Nephron progenitor cell (in vitro differentiated cells): ENCODE data around the gene CSTF3.

Source experiments
- DNase-seq: peaks from one replicate; pipeline ENCODE4 v3.0.0; 2021
- H3K27ac Mint-ChIP-seq: 2 replicates; pipeline ENCODE4 v1.8.0; 2021; ENCODE audit warnings: mild to moderate bottlenecking, moderate library complexity, mixed read lengths
- H3K27me3 Mint-ChIP-seq: 2 replicates; pipeline ENCODE4 v1.8.0; 2021; ENCODE audit warnings: mild to moderate bottlenecking, low read depth, mixed read lengths; ENCODE audit not compliant: poor library complexity
- H3K36me3 Mint-ChIP-seq: 2 replicates; pipeline ENCODE4 v1.8.0; 2021; ENCODE audit warnings: low read depth, mixed read lengths
- H3K4me1 Mint-ChIP-seq: 2 replicates; pipeline ENCODE4 v1.8.0; 2021; ENCODE audit warnings: mixed read lengths
- H3K4me3 Mint-ChIP-seq: 2 replicates; pipeline ENCODE4 v1.8.0; 2021; ENCODE audit warnings: mild to moderate bottlenecking, moderate library complexity, mixed read lengths
- H3K9me3 Mint-ChIP-seq: 2 replicates; pipeline ENCODE4 v1.8.0; 2021; ENCODE audit warnings: mild to moderate bottlenecking, moderate library complexity, mixed read lengths
- CTCF ChIP-seq: fragments of 200-600 bp; sonication (generic); IDR thresholded peaks from 2 replicates; pipeline ENCODE4 v1.5.0; 2021; ENCODE audit warnings: antibody characterized with exemption

Gene CSTF3

DNA sequence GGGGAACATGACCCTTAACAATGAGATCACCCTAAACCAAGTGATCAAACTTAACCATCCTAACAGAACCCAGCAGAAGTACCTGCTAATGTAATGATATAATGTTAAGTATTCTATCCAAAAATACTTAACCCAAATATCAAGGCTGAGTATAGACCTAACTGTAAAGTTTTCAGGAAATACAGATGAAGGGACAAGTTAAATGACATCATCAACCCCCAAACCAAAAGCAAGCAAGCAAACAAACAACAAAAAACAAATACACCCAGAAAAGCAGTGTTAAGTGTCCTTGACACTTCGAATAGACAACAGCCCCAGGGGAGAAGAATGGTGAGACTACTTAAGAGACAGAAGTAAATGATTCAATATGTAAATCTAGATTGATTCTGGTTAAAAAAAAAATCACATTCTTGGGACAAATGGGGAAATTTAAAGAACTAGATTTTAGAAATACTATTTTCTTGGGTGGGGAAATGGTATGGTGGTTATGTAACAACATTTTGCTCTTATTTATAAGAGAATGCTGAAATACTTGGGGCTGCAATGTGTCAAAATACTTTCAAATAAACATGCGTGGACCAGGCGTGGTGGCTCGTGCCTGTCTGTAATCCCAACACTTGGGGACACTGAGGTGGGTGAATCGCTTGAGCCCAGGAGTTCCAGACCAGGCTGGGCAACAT lies 2.5 kb downstream of the CSTF3 start:
- DNase-seq, result no peak
- peaks cover 40% of the 10 kb centered on the region for H3K4me1 Mint-ChIP-seq
- peaks cover 78% of the 10 kb centered on the region for H3K36me3 Mint-ChIP-seq
- H3K27me3 Mint-ChIP-seq, result no peaks in the 10 kb centered on the region
- H3K27ac Mint-ChIP-seq, result peak overlapping the region; percentile 63
- peaks cover 65% of the 10 kb centered on the region for H3K9me3 Mint-ChIP-seq
- TF ChIP-seq CTCF, result no peak
- H3K4me3 Mint-ChIP-seq, result peak overlapping the region; percentile 98

- no peak for TF ChIP-seq CTCF
- Mint-ChIP-seq H3K27ac (no peak overlapping the region), H3K27me3 (no peaks in the 10 kb centered on the region), H3K9me3 (peaks cover 65% of the 10 kb centered on the region), H3K4me1 (peaks cover 35% of the 10 kb centered on the region), H3K4me3 (peak overlapping the region; percentile 98), H3K36me3 (peaks cover 86% of the 10 kb centered on the region)
- DNase-seq, result no peak
Observed at GRCh38 chr11:33157103-33158027, 3.9 kb downstream of the CSTF3 start.

DNA sequence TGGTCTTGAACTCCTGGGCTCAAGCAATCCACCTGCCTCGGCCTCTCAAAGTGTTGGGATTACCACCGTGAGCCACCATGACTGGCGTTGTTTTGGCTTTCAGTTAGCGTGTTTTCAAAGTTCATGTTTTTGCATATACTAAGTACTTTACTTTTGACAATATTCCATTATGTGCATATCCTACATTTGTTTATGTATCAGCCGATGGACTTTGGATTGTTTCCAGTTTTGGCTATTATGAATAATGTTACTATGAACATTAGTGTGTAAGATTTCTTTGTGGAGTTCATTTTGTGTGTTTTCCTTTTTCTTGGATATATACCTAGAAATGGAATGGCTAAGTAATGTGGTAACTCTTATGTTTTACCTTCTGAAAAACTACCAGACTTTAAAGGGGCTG lies 9.9 kb downstream of the CSTF3 start:
- no peak for TF ChIP-seq CTCF
- H3K27me3 Mint-ChIP-seq, result no peaks in the 10 kb centered on the region
- no peak overlapping the region for H3K4me3 Mint-ChIP-seq
- no peak overlapping the region for H3K27ac Mint-ChIP-seq
- H3K9me3 Mint-ChIP-seq, result peaks cover 46% of the 10 kb centered on the region
- H3K36me3 Mint-ChIP-seq, result peaks cover 90% of the 10 kb centered on the region
- no peak for DNase-seq
- H3K4me1 Mint-ChIP-seq, result no peaks in the 10 kb centered on the region

DNA sequence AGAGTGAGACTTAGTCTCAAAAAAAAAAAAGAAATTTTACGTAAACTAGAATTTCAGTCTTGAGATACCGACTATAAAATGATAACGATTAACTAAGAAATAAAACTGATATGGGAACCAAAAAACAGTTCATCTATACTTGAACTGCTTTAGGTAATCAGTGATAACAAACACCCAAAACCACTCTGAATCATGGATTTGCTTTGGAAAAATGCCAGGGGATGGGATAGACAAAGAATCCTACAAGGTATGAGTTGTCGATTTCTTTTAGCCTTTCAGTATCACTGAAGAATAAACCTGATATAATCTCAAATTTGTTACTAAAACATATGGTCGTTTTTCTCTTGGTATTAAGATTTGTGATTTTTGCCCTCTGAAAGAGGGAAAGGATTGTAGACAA lies 13.7 kb downstream of the CSTF3 start:
- TF ChIP-seq CTCF, result no peak
- DNase-seq, result no peak
- Mint-ChIP-seq H3K27ac (no peak overlapping the region), H3K27me3 (no peaks in the 10 kb centered on the region), H3K4me1 (no peaks in the 10 kb centered on the region), H3K36me3 (peaks cover 86% of the 10 kb centered on the region), H3K9me3 (peaks cover 14% of the 10 kb centered on the region), H3K4me3 (no peak overlapping the region)

GRCh38 chr11:33135768-33136443 lies 25.4 kb downstream of the CSTF3 start:
- H3K27ac Mint-ChIP-seq, result peak overlapping the region; percentile 12
- no peak for TF ChIP-seq CTCF
- no peak for DNase-seq
- H3K9me3 Mint-ChIP-seq, result no peaks in the 10 kb centered on the region
- no peak overlapping the region for H3K4me3 Mint-ChIP-seq
- peaks cover 31% of the 10 kb centered on the region for H3K36me3 Mint-ChIP-seq
- no peaks in the 10 kb centered on the region for H3K27me3 Mint-ChIP-seq
- H3K4me1 Mint-ChIP-seq, result no peaks in the 10 kb centered on the region
